Body of pancreas (tissue), 4 donors: ENCODE data around the gene ARHGAP32.

Source experiments
- CTCF ChIP-seq, 7 experiments: fragments of 450-650 bp in 4 of 7; fragments of 200-600 bp in 3 of 7; sonication (generic) in 3 of 7; IDR thresholded peaks; one replicate each; pipeline ENCODE4 v1.5.1; 2016 to 2019; ENCODE audit warnings: antibody characterized with exemption in 7 of 7
- POLR2A ChIP-seq, 3 donors: fragments of 450-650 bp; IDR thresholded peaks; one replicate each; pipeline ENCODE4 v1.6.1; 2016; ENCODE audit warnings: antibody characterized with exemption in 3 of 3, mild to moderate bottlenecking in 2 of 3

DNA sequence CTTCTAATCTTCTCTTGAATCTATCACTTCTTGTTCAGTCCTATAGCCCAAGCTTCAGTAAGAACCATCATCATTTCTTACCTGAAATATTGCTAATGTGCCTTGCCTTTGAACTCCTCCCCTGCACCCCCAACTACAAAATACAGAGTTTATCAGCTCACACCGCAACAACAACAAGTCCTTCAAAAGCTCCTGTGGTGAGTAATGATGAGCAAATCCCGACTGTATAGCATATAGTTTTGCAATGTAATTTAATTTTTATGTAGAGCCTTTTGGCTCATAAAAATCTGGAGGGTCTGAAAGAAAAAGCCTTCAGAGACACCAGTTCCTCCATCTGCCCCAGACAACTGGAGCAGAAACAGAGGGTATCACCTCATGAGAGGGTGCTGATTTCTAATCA lies 124.7 kb downstream of the ARHGAP32 start:
- TF ChIP-seq CTCF (IDR thresholded peaks at IDR 0.05), result no peak
- TF ChIP-seq POLR2A (IDR thresholded peaks at IDR 0.05), result no peak
